ENCODE measurements around the gene TCAF1.
"Not testable (repeated sequence)": the region's sequence is repeated elsewhere in the genome, so short reads cannot be mapped to it uniquely, and the experiment has no call there.

The TCAF1 gene

GRCh38 chr7:143855443-143855842, 46.5 kb downstream of the TCAF1 start:
- not testable (repeated sequence) for DNase-seq (ENCODE audit: low spot score)

- DNase-seq (ENCODE audit: low spot score) = no peak
Measured at GRCh38 chr7:143850682-143851081, 51.3 kb downstream of the TCAF1 start.

GRCh38 chr7:143849785-143850479, 52.0 kb downstream of the TCAF1 start:
- DNase-seq (ENCODE audit: low spot score) = no peak

- no peak for DNase-seq (ENCODE audit: low spot score)
Measured at GRCh38 chr7:143848192-143848591, 53.8 kb downstream of the TCAF1 start.

GRCh38 chr7:143846692-143847091, 55.3 kb downstream of the TCAF1 start:
- DNase-seq (ENCODE audit: low spot score) = no peak

- DNase-seq (ENCODE audit: low spot score) = not testable (repeated sequence)
Measured at GRCh38 chr7:143841696-143842095, 60.3 kb downstream of the TCAF1 start.

GRCh38 chr7:143840062-143840461, 61.9 kb downstream of the TCAF1 start:
- not testable (repeated sequence) for DNase-seq (ENCODE audit: low spot score)

GRCh38 chr7:143837223-143837622, 64.8 kb downstream of the TCAF1 start:
- DNase-seq (ENCODE audit: low spot score) = not testable (repeated sequence)

GRCh38 chr7:143836622-143837021, 65.4 kb downstream of the TCAF1 start:
- DNase-seq (ENCODE audit: low spot score) = not testable (repeated sequence)

GRCh38 chr7:143836088-143836487, 65.9 kb downstream of the TCAF1 start:
- not testable (repeated sequence) for DNase-seq (ENCODE audit: low spot score)

GRCh38 chr7:143826578-143826977, 75.4 kb downstream of the TCAF1 start:
- not testable (repeated sequence) for DNase-seq (ENCODE audit: low spot score)

- DNase-seq (ENCODE audit: low spot score) = not testable (repeated sequence)
Measured at GRCh38 chr7:143824295-143825135, 77.5 kb downstream of the TCAF1 start.

GRCh38 chr7:143823634-143824294, 78.2 kb downstream of the TCAF1 start:
- DNase-seq (ENCODE audit: low spot score) = not testable (repeated sequence)

- DNase-seq (ENCODE audit: low spot score) = not testable (repeated sequence)
Measured at GRCh38 chr7:143821392-143822277, 80.3 kb downstream of the TCAF1 start.

GRCh38 chr7:143817873-143818272, 84.1 kb downstream of the TCAF1 start:
- DNase-seq (ENCODE audit: low spot score) = not testable (repeated sequence)

GRCh38 chr7:143816471-143817133, 85.4 kb downstream of the TCAF1 start:
- not testable (repeated sequence) for DNase-seq (ENCODE audit: low spot score)

GRCh38 chr7:143810639-143811038, 91.3 kb downstream of the TCAF1 start:
- not testable (repeated sequence) for DNase-seq (ENCODE audit: low spot score)

GRCh38 chr7:143806664-143807071, 95.3 kb downstream of the TCAF1 start:
- DNase-seq (ENCODE audit: low spot score) = not testable (repeated sequence)

Measured in ecto neural progenitor cell (in vitro differentiated cells).